GM06990 (cell line): ENCODE data around the gene ACTA2.

Experiments
- DNase-seq: peaks from one replicate; pipeline ENCODE4 v3.0.0-alpha.2; 2011; ENCODE audit not compliant: insufficient read length; ENCODE audit errors: extremely low read depth
- H3K27me3 ChIP-seq: replicated peaks from 2 replicates; pipeline ENCODE4 v1.6.0; 2011; ENCODE audit warnings: low read length; ENCODE audit not compliant: control insufficient read depth, insufficient read depth
- H3K36me3 ChIP-seq: 2 replicates; pipeline ENCODE4 v1.5.1; 2011; ENCODE audit warnings: low read length; ENCODE audit not compliant: control insufficient read depth, insufficient read depth
- H3K4me3 ChIP-seq: replicated peaks from 2 replicates; pipeline ENCODE4 v1.5.1; 2011; ENCODE audit warnings: low read depth, mild to moderate bottlenecking, control low read depth, low read length
- TF ChIP-seq, protein P1 (sequence below): IDR thresholded peaks from 2 replicates; pipeline ENCODE4 v1.5.1; 2011; ENCODE audit warnings: low read length, control low read depth, mild to moderate bottlenecking, inconsistent platforms; ENCODE audit not compliant: insufficient read depth, poor library complexity, severe bottlenecking

The ACTA2 gene

DNA sequence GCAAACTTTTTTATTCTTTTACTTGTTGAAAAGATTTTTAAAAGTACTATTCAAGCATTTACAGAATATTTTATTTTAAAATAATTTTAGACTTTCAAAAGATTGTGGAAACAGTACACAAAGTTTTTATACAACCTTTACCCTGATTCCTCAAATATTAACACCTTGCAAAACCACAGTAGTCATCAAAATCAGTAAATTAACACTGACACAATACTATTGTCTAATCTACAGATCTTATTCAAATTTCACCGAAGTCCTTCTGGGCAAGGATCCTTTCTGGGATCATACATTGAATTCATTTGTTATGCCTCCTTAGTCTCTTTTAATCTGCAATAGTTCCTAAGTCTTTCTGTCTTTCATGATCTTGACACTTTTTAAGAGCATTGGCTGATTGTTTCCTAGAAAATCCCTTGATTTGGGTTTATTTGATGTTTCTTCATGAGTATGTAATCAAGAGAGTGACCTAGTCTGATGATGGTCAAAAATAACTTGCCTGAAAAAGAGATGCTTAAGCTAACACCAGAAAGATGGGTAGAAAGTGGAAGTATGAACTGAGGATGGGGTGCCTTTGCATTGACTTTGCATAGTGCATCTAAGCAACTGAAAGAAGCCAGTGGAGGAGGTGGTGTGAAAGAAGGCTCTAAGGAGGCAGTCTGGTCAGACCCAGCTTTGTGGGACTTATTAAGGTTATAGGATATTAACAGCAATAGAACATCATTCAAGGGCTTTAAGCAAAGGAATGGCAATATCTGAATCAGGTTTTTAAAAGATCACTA is 62.8 kb downstream of the ACTA2 start:
- Histone ChIP-seq H3K27me3 (no peaks in the 10 kb centered on the region), H3K36me3 (no peaks in the 10 kb centered on the region; the same call in 1 of the 2 replicates), H3K4me3 (peak overlapping the region; percentile 28; the same call in 1 of the 2 replicates)
- TF ChIP-seq, protein P1, sequence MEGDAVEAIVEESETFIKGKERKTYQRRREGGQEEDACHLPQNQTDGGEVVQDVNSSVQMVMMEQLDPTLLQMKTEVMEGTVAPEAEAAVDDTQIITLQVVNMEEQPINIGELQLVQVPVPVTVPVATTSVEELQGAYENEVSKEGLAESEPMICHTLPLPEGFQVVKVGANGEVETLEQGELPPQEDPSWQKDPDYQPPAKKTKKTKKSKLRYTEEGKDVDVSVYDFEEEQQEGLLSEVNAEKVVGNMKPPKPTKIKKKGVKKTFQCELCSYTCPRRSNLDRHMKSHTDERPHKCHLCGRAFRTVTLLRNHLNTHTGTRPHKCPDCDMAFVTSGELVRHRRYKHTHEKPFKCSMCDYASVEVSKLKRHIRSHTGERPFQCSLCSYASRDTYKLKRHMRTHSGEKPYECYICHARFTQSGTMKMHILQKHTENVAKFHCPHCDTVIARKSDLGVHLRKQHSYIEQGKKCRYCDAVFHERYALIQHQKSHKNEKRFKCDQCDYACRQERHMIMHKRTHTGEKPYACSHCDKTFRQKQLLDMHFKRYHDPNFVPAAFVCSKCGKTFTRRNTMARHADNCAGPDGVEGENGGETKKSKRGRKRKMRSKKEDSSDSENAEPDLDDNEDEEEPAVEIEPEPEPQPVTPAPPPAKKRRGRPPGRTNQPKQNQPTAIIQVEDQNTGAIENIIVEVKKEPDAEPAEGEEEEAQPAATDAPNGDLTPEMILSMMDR = no peak
- DNase-seq = no peak

DNA sequence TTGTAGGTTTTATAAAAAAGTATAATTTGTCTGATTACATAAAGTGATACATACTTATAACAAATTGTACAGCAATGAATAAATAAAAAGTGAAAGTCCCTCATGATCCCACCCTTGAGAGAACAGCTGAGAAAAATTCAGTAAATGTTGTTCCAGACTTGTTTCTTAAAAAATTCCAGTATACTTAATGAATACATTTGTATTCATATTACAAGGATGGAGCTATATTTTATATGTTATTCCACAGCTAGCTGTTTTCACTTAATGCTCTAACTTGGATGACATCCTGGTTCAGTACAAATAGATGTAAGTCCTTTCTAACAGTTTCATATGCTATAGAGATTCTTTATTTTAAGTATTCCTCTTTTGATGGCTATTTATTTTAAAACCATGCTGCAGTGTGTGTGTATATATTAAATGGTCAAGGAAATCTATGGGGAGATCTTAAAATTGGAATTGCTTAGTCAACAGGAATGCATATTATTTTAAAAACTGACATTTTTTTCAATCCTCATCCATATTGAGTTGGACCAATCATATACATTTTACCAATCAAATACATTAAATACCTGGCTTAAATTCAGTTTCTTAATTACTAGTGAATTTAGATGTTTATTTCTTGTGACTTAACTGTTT is 63.6 kb downstream of the ACTA2 start:
- peak overlapping the region; percentile 52 for H3K4me3 ChIP-seq

DNA sequence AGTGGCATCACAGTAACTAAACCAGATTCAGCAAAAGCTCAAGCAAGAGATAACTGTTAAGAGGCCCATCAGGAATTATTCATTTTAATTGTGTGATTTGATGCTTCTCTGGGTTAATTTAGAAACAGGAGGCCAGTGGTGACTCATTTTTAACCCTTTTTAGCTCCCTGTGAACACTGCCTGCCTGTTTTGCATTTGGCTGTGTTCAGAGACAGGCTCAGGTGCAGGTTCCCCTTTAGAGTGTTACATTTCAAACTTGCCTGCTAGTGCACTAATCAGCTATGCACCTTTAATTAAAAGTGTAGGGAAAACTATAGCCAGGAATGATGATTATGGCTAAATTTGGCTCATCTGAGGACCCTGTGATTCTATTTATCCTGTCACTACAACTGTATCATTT is 66.0 kb downstream of the ACTA2 start:
- TF ChIP-seq, protein P1 = no peak
- H3K4me3 ChIP-seq = peak overlapping the region; percentile 52
- no peaks in the 10 kb centered on the region for H3K36me3 ChIP-seq
- DNase-seq = peak; percentile 56
- no peaks in the 10 kb centered on the region for H3K27me3 ChIP-seq

More for the DNA sequence above, 63.6 kb downstream of the ACTA2 start:
- TF ChIP-seq, protein P1 = no peak
- H3K27me3 ChIP-seq = no peaks in the 10 kb centered on the region
- H3K36me3 ChIP-seq = no peaks in the 10 kb centered on the region; the same call in 1 of the 2 replicates
- no peak for DNase-seq
